DND-41 (cell line): Measurements from ENCODE around the gene POC1A.

Experiments
- ATAC-seq: fragments of 200-7000 bp; cut with Tn5 transposase; 3 replicates; pipeline ENCODE4 v1.9.1; 2021; ENCODE audit warnings: low read depth; ENCODE audit not compliant: insufficient read depth
- DNase-seq: peaks from one replicate; pipeline ENCODE4 v3.0.0-alpha.2; 2020
- H2AFZ ChIP-seq: 2 replicates; pipeline ENCODE4 v1.6.0; 2012; ENCODE audit warnings: low read depth, low read length
- H3K27ac ChIP-seq: 2 replicates; pipeline ENCODE4 v1.5.1; 2012; ENCODE audit warnings: low read length, inconsistent platforms
- H3K27me3 ChIP-seq: fragments of 200-600 bp; sonication (generic); 2 replicates; pipeline ENCODE4 v1.6.0; 2012; ENCODE audit warnings: low read length, mild to moderate bottlenecking, inconsistent platforms; ENCODE audit not compliant: insufficient read depth, poor library complexity
- H3K36me3 ChIP-seq: 2 replicates; pipeline ENCODE4 v1.5.1; 2012; ENCODE audit warnings: low read length, inconsistent platforms; ENCODE audit not compliant: insufficient read depth
- H3K4me1 ChIP-seq: 2 replicates; pipeline ENCODE4 v1.5.1; 2012; ENCODE audit warnings: mild to moderate bottlenecking, low read length; ENCODE audit not compliant: insufficient read depth
- H3K4me2 ChIP-seq: 2 replicates; pipeline ENCODE4 v1.6.0; 2012; ENCODE audit warnings: mild to moderate bottlenecking, moderate library complexity, low read length, inconsistent platforms; ENCODE audit not compliant: insufficient read depth
- H3K4me3 ChIP-seq, 2 experiments: fragments of 200-600 bp in 1 of 2; shearing (Covaris generic) in 1 of 2; 2 replicates each; pipeline ENCODE4 v1.5.1; 2012 to 2016; ENCODE audit warnings: inconsistent platforms in 2 of 2, low read length in 2 of 2, mild to moderate bottlenecking in 2 of 2, low read depth in 1 of 2, moderate library complexity in 1 of 2
- H3K79me2 ChIP-seq: 2 replicates; pipeline ENCODE4 v1.6.0; 2012; ENCODE audit warnings: low read length, inconsistent platforms; ENCODE audit not compliant: insufficient read depth
- H3K9ac ChIP-seq: 2 replicates; pipeline ENCODE4 v1.6.0; 2012; ENCODE audit warnings: low read depth, mild to moderate bottlenecking, inconsistent platforms, low read length, moderate library complexity
- H3K9me3 ChIP-seq: 2 replicates; pipeline ENCODE4 v1.5.1; 2012; ENCODE audit warnings: low read length, moderate library complexity, mild to moderate bottlenecking, inconsistent platforms; ENCODE audit not compliant: insufficient read depth, severe bottlenecking
- H4K20me1 ChIP-seq: 2 replicates; pipeline ENCODE4 v1.6.0; 2012; ENCODE audit warnings: low read length; ENCODE audit not compliant: insufficient read depth
- CTCF ChIP-seq: IDR thresholded peaks from 2 replicates; pipeline ENCODE4 v1.5.1; 2012; ENCODE audit warnings: borderline replicate concordance, low read length, moderate library complexity, mild to moderate bottlenecking; ENCODE audit not compliant: poor library complexity, severe bottlenecking; ENCODE audit errors: extremely low read depth
- EZH2 ChIP-seq: IDR thresholded peaks from 3 replicates; pipeline ENCODE4 v1.6.1; 2012; ENCODE audit warnings: borderline replicate concordance, low read depth, mild to moderate bottlenecking, moderate library complexity, low read length, inconsistent platforms; ENCODE audit not compliant: severe bottlenecking

POC1A gene

GRCh38 chr3:52185837-52186236 is 31.6 kb upstream of the POC1A start:
- Histone ChIP-seq H3K4me3 (no peak overlapping the region), H2AFZ (no peak overlapping the region), H3K9ac (no peak overlapping the region)

GRCh38 chr3:52185311-52185710 is 31.1 kb upstream of the POC1A start:
- DNase-seq (no peak), ATAC-seq (no peak)
- Histone ChIP-seq H3K4me3 (no peak overlapping the region), H3K9ac (no peak overlapping the region), H3K27ac (no peak overlapping the region), H3K27me3 (no peaks in the 10 kb centered on the region), H3K9me3 (no peaks in the 10 kb centered on the region), H3K4me1 (no peaks in the 10 kb centered on the region), H2AFZ (no peak overlapping the region), H4K20me1 (no peaks in the 10 kb centered on the region), H3K4me2 (no peak overlapping the region), H3K36me3 (no peaks in the 10 kb centered on the region), H3K79me2 (no peaks in the 10 kb centered on the region)
- TF ChIP-seq CTCF (no peak), EZH2 (no peak)

More at GRCh38 chr3:52185837-52186236, 31.6 kb upstream of the POC1A start:
- no peak for DNase-seq
- ATAC-seq = no peak
- Histone ChIP-seq H4K20me1 (no peaks in the 10 kb centered on the region), H3K4me1 (no peaks in the 10 kb centered on the region), H3K27ac (no peak overlapping the region), H3K36me3 (no peaks in the 10 kb centered on the region), H3K9me3 (no peaks in the 10 kb centered on the region), H3K27me3 (no peaks in the 10 kb centered on the region), H3K79me2 (no peaks in the 10 kb centered on the region), H3K4me2 (no peak overlapping the region)
- no peak for TF ChIP-seq EZH2
- TF ChIP-seq CTCF = no peak

GRCh38 chr3:52184690-52185089 is 30.5 kb upstream of the POC1A start:
- no peaks in the 10 kb centered on the region for H3K36me3 ChIP-seq
- ATAC-seq (no peak), DNase-seq (no peak)
- H2AFZ ChIP-seq = no peak overlapping the region
- H3K4me1 ChIP-seq = no peaks in the 10 kb centered on the region
- H3K9ac ChIP-seq = no peak overlapping the region
- H3K79me2 ChIP-seq = no peaks in the 10 kb centered on the region
- H4K20me1 ChIP-seq = no peaks in the 10 kb centered on the region
- TF ChIP-seq CTCF = no peak
- TF ChIP-seq EZH2 = no peak
- no peak overlapping the region for H3K4me2 ChIP-seq
- H3K9me3 ChIP-seq = no peaks in the 10 kb centered on the region
- no peak overlapping the region for H3K27ac ChIP-seq
- H3K27me3 ChIP-seq = no peaks in the 10 kb centered on the region
- H3K4me3 ChIP-seq = no peak overlapping the region
